GM23248 (cell line): Measurements from ENCODE around the gene REM2. TPM values are rescaled to one million over a fixed set of nuclear protein-coding genes. Genes with fewer than 3 reads are reported as not detected.

Source experiments
- DNase-seq: peaks from one replicate; pipeline ENCODE4 v3.0.0-alpha.2; 2015
- H2AFZ ChIP-seq: fragments of 200-600 bp; sonication (generic); 2 replicates; pipeline ENCODE4 v1.6.1; 2016; ENCODE audit warnings: antibody characterized with exemption
- H3F3A ChIP-seq: fragments of 200-600 bp; sonication (generic); 2 replicates; pipeline ENCODE4 v1.6.1; 2016; ENCODE audit warnings: mild to moderate bottlenecking, antibody characterized with exemption, mixed run types; ENCODE audit not compliant: insufficient read depth
- H3K27ac ChIP-seq: fragments of 200-600 bp; sonication (generic); 2 replicates; pipeline ENCODE4 v1.5.1; 2016; ENCODE audit warnings: mild to moderate bottlenecking
- H3K27me3 ChIP-seq: fragments of 200-600 bp; sonication (generic); replicated peaks from 2 replicates; pipeline ENCODE4 v1.6.1; 2016; ENCODE audit warnings: mild to moderate bottlenecking; ENCODE audit not compliant: insufficient read depth
- H3K36me3 ChIP-seq: fragments of 200-600 bp; sonication (generic); 2 replicates; pipeline ENCODE4 v1.6.1; 2016; ENCODE audit warnings: low read depth, mild to moderate bottlenecking
- H3K4me1 ChIP-seq: fragments of 200-600 bp; sonication (generic); 2 replicates; pipeline ENCODE4 v1.6.1; 2016; ENCODE audit warnings: mild to moderate bottlenecking; ENCODE audit not compliant: insufficient read depth
- H3K4me2 ChIP-seq: fragments of 200-600 bp; sonication (generic); one replicate; pipeline ENCODE4 v1.6.1; 2016; ENCODE audit warnings: mild to moderate bottlenecking; ENCODE audit not compliant: unreplicated experiment
- H3K4me3 ChIP-seq: fragments of 200-600 bp; sonication (generic); 2 replicates; pipeline ENCODE4 v1.5.1; 2016; ENCODE audit warnings: mild to moderate bottlenecking
- H3K79me2 ChIP-seq: fragments of 200-600 bp; sonication (generic); 2 replicates; pipeline ENCODE4 v1.6.1; 2016; ENCODE audit warnings: mild to moderate bottlenecking; ENCODE audit not compliant: insufficient read depth
- H3K9ac ChIP-seq: fragments of 200-600 bp; sonication (generic); 2 replicates; pipeline ENCODE4 v1.6.1; 2016; ENCODE audit warnings: mild to moderate bottlenecking
- H3K9me2 ChIP-seq: fragments of 200-600 bp; sonication (generic); 2 replicates; pipeline ENCODE4 v1.6.1; 2016; ENCODE audit warnings: mixed run types, mild to moderate bottlenecking, moderate library complexity; ENCODE audit not compliant: insufficient read depth
- H3K9me3 ChIP-seq: fragments of 200-600 bp; sonication (generic); one replicate; pipeline ENCODE4 v1.6.1; 2017; ENCODE audit warnings: low read depth
- H4K20me1 ChIP-seq: fragments of 200-600 bp; sonication (generic); 2 replicates; pipeline ENCODE4 v1.6.0; 2016; ENCODE audit not compliant: insufficient read depth
- EZH2 ChIP-seq: fragments of 200-600 bp; sonication (generic); IDR thresholded peaks from 2 replicates; pipeline ENCODE4 v1.6.1; 2018; ENCODE audit warnings: antibody characterized with exemption, mild to moderate bottlenecking; ENCODE audit not compliant: insufficient read depth, poor library complexity, severe bottlenecking
- EZH2phosphoT487 ChIP-seq: fragments of 200-600 bp; sonication (generic); IDR thresholded peaks from 2 replicates; pipeline ENCODE4 v1.6.1; 2018; ENCODE audit warnings: antibody characterized with exemption, moderate library complexity, mild to moderate bottlenecking, low read depth; ENCODE audit not compliant: insufficient read depth
- whole genome bisulfite sequencing, 2 experiments: methylation state at CpG; one replicate each; pipeline ENCODE4 v1.1.6; 2015 to 2017; ENCODE audit warnings: low lambda C conversion rate in 2 of 2, low coverage in 1 of 2; ENCODE audit errors: missing lambda C conversion rate in 2 of 2; 5-methylcytosine and 5-hydroxymethylcytosine counted together
- in situ Hi-C: fragments of 300-500 bp; cut with MboI; formaldehyde crosslinking; loops from 2 replicates; pipeline ENCODE4 v1.15.0; 2020
- polyA plus RNA-seq: library from polyadenylated mRNA; unstranded; fragments of >200 nt; fragmentation: Nextera tagmentation; extraction: Ambion mirVana; gene quantifications from 2 replicates; pipeline ENCODE4 v1.2.1, GENCODE V29; 2016
- total RNA-seq: library from RNA; depleted of rRNA; stranded (reverse); fragments of >200 nt; shearing (Covaris generic); gene quantifications from 2 replicates; pipeline ENCODE4 v1.2.3, GENCODE V29; 2014

REM2 gene
- total and polyA plus RNA-seq, 2 experiments from 2014 or later: 0.22 TPM; not detected in 1

DNA sequence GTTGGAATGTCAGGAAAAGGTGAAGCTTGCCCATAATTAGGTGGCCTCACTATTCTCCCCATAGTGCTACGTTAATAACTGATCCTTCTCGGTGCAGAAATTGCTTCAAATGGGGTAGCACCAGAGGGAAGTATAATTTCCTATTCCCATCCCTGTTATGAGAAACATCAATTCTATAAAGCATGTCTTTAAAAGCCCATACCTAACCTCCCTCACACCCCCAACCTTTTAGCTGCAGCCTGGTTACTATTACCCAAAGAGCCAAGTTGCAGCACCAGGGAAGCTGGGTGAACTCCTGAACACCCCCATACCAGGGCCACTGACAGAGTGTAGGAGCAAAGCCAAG is 20.7 kb downstream of the REM2 start:
- Histone ChIP-seq H4K20me1 (no peaks in the 10 kb centered on the region), H3K4me3 (no peak overlapping the region), H2AFZ (no peak overlapping the region), H3K9me2 (no peaks in the 10 kb centered on the region), H3K9me3 (no peaks in the 10 kb centered on the region), H3K27me3 (no peaks in the 10 kb centered on the region), H3K27ac (no peak overlapping the region), H3K36me3 (peaks cover 48% of the 10 kb centered on the region), H3K9ac (no peak overlapping the region), H3F3A (peaks cover 13% of the 10 kb centered on the region), H3K4me1 (peaks cover 14% of the 10 kb centered on the region), H3K79me2 (no peaks in the 10 kb centered on the region), H3K4me2 (no peak overlapping the region)
- DNase-seq: no peak
- in situ Hi-C loops: no loop called here
- WGBS, 2 experiments: 89 to 90% methylated on average over 2 of the region's 2 CpGs
- TF ChIP-seq EZH2 (no peak), EZH2phosphoT487 (no peak)

DNA sequence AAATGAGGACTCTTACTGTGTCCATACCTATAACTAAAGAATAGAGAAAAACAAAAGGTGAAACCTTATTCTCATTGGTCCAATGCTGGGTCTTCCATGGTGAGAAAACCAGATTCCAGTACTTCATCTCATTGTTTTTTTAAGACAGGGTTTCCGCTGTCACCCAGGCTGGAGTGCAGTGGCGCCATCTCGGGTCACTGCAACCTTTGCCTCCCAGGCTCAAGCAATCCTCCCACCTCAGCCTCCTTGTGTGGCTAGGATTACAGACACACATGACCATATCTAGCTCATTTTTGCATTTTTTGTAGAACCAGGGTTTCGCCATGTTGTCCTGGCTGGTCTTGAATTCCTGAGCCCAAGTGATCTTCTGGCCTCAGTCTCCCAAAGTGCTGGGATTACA is 22.6 kb downstream of the REM2 start:
- 91 to 100% methylated on average over 4 of the region's 4 CpGs for WGBS, 2 experiments
- peaks cover 48% of the 10 kb centered on the region for H3K36me3 ChIP-seq

DNA sequence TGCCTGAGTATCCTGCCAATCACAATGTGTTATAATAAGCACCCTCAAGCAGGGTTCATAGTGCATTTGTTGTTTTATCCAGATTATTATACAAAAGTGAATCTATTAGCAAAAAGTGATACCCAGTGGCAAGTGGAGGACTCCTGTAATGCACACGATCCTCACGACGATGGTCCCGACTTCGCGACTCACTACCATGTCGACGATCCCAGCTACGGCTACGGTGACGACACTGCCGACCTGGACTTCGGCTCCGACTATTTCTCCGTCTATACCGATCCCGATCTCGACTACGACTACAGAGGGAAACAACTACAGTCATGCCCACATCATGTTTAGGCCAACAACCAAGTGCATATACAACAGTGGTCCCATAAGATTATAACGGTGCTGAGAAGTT is 23.1 kb downstream of the REM2 start:
- Histone ChIP-seq H3K4me3 (no peak overlapping the region), H3K4me1 (no peaks in the 10 kb centered on the region), H4K20me1 (no peaks in the 10 kb centered on the region), H3K9ac (no peak overlapping the region), H3F3A (no peaks in the 10 kb centered on the region), H3K36me3 (peaks cover 48% of the 10 kb centered on the region), H3K9me3 (no peaks in the 10 kb centered on the region), H3K27me3 (no peaks in the 10 kb centered on the region), H2AFZ (no peak overlapping the region), H3K4me2 (no peak overlapping the region), H3K27ac (no peak overlapping the region), H3K9me2 (no peaks in the 10 kb centered on the region), H3K79me2 (peaks cover 13% of the 10 kb centered on the region)
- TF ChIP-seq EZH2phosphoT487 (no peak), EZH2 (no peak)
- in situ Hi-C loops: no loop called here
- WGBS, 2 experiments: 94% methylated on average over 20 of the region's 20 CpGs
- no peak for DNase-seq

More for the DNA sequence above, 22.6 kb downstream of the REM2 start:
- Histone ChIP-seq H3K4me2 (no peak overlapping the region), H3K79me2 (peaks cover 9% of the 10 kb centered on the region), H3K4me3 (no peak overlapping the region), H2AFZ (no peak overlapping the region), H4K20me1 (no peaks in the 10 kb centered on the region), H3K9ac (no peak overlapping the region), H3K9me2 (no peaks in the 10 kb centered on the region), H3K4me1 (no peaks in the 10 kb centered on the region), H3K27me3 (no peaks in the 10 kb centered on the region), H3F3A (no peaks in the 10 kb centered on the region), H3K27ac (no peak overlapping the region), H3K9me3 (no peaks in the 10 kb centered on the region)
- TF ChIP-seq EZH2: no peak
- no peak for TF ChIP-seq EZH2phosphoT487
- in situ Hi-C loops: no loop called here
- DNase-seq: no peak

DNA sequence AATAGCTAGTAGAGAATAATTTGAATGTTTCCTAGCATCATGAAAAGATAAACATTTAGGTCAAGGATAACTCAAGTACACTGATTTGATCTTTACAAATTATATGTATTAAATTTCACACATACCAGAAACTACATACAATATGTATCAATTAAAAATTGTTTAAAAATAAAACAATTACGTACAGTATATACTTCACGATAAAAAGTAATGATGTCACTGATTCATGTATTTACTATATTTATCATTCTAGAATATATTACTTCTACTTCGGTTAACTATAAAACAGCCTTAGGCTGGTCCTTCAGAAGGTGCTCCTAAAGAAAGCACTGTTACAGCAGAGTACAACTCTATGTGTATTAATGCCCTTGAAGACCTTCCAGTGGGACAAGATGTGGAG is 24.4 kb downstream of the REM2 start:
- no peak overlapping the region for H2AFZ ChIP-seq
- H3K36me3 ChIP-seq: peaks cover 48% of the 10 kb centered on the region
- in situ Hi-C loops: no loop called here
- no peaks in the 10 kb centered on the region for H3K9me3 ChIP-seq
- H3K4me2 ChIP-seq: no peak overlapping the region
- no peaks in the 10 kb centered on the region for H3F3A ChIP-seq
- H3K27ac ChIP-seq: no peak overlapping the region
- H3K4me3 ChIP-seq: no peak overlapping the region
- H3K9ac ChIP-seq: no peak overlapping the region
- peaks cover 27% of the 10 kb centered on the region for H3K79me2 ChIP-seq
- no peaks in the 10 kb centered on the region for H3K9me2 ChIP-seq
- WGBS, 2 experiments: 97 to 99% methylated on average over 3 of the region's 3 CpGs
- TF ChIP-seq EZH2phosphoT487 (no peak), EZH2 (no peak)
- no peaks in the 10 kb centered on the region for H3K27me3 ChIP-seq
- no peaks in the 10 kb centered on the region for H3K4me1 ChIP-seq
- no peaks in the 10 kb centered on the region for H4K20me1 ChIP-seq
- DNase-seq: no peak

DNA sequence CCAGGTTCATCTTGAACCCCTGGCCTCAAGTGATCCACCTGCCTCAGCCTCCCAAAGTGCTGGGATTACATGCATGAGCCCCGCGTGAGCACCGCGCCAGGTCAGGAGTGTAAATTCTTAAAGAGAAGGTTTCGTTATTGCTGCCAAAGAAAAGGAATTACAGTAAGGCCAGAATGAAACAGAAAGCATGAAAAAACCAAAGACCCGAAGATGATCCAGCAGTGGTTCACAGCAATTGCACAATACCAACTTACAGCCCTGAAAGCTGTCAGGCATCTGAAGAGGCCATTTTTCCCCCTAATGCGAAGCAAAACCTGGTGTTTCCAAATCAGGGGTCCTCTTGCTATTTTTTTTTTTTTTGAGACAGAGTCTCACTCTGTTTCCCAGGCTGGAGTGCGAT is 25.6 kb downstream of the REM2 start:
- no peak overlapping the region for H2AFZ ChIP-seq
- H3K9me3 ChIP-seq: no peaks in the 10 kb centered on the region
- 0 out of 2 replicates have a peak overlapping the region, but pooled peaks have one; percentile 36 for H3K27ac ChIP-seq
- no peaks in the 10 kb centered on the region for H4K20me1 ChIP-seq
- TF ChIP-seq EZH2 (no peak), EZH2phosphoT487 (no peak)
- peak; percentile 55 for DNase-seq
- 84 to 86% methylated on average over 8 of the region's 8 CpGs for WGBS, 2 experiments
- H3F3A ChIP-seq: no peaks in the 10 kb centered on the region
- no peaks in the 10 kb centered on the region for H3K4me1 ChIP-seq
- peaks cover 38% of the 10 kb centered on the region for H3K79me2 ChIP-seq
- H3K36me3 ChIP-seq: peaks cover 40% of the 10 kb centered on the region
- H3K9ac ChIP-seq: no peak overlapping the region
- no peaks in the 10 kb centered on the region for H3K9me2 ChIP-seq
- no peaks in the 10 kb centered on the region for H3K27me3 ChIP-seq
- H3K4me3 ChIP-seq: no peak overlapping the region
- in situ Hi-C loops: no loop called here
- H3K4me2 ChIP-seq: no peak overlapping the region
